NCI-H526 treated with DMSO at 0.1 percent for 48 hours (cell line): Measurements from ENCODE around the gene TRH.
"Not testable (repeated sequence)": the region's sequence is repeated elsewhere in the genome, so short reads cannot be mapped to it uniquely, and the experiment has no call there.

Experiments used
- DNase-seq: peaks from one replicate; lab custom pipeline; 2025; lab: John Stamatoyannopoulos, UW

Gene TRH

DNA sequence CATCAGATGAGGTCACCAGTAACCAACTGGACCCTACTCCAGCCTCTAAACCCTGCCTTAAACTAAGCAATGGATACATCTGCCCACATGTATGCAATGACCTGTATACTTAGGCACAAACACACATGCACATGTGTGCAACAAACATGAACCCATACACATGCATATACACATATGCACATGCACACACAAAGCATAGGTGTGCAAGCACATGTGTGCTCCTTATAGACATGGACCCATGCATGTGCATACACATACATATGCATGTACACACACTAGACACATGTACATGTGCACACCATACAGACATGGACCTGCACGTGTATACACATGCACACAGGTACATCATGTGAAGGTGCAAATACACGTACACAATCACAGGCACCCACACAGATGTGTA is 8.6 kb upstream of the TRH start:
- DNase-seq: no peak

DNA sequence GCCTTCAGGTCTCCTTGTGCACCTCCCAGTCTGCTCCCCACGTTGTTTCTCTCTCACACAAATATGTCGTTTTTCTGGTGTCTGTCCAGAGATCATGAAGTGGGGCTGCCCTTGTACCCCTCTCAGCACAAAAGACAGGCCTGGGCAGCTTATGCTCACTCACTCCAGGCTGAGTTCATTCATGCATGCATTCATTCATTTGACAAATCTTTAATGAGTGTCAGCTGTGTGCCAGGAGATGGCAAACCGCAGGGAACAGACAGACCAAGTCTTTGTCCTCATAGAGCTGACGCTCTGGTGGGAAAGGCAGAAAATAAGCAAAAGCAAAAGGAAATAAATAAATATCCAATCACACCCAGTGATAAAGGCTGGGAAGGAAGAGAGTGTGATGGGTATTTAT is 7.6 kb upstream of the TRH start:
- DNase-seq: no peak

DNA sequence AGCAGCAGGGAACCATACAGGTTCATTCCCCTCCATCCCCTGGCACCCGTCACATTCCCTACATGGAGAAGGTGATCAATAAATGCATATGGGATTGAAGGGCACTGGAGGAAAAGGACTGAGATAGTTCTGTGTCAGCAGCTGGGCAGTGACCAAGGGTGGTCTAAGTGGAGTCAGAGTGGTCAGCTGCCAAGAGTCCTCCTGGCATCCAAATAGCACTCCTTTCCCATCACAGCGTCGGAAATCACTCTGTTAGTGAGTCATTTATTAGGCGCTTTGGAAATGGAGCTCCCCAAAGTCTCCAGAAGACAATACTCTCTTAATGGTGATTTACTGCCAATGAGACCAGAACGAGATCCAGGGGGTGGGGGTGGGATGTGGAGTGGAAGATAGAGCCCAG is 6.8 kb upstream of the TRH start:
- DNase-seq: no peak

DNA sequence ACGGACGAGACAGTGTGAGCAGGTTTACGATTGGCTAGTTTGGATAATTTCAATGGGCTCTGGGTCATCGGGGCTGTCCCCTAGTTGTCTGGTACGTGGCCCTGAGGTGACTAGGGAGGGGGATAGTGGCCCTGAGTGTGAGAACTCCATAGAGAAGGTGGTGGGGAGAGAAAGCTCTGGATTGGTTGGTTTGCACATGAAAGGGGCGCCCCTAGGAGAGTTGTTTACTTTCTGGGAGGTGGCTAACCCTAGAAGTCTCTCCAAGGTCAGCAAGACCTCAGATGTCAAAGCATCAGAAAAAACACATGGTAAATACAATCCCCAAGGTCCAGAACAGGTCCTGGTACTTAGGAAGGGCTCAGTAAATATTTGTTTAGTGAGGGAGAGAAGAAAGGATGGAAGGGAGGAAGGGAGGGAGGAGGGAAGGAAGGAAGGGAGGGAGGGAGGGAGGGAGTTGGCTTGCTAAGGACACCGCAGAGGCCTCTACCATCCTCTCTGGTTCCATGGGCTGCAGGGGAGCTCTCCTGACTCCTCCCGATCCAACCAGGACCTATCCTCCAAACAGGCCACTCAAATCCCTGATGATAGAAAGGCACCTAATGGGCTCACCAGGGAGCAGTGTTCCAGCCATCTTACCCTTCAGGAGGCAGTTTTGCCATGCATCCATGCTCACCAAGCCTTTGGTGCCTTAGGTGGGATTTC is 3.0 kb upstream of the TRH start:
- no peak for DNase-seq

DNA sequence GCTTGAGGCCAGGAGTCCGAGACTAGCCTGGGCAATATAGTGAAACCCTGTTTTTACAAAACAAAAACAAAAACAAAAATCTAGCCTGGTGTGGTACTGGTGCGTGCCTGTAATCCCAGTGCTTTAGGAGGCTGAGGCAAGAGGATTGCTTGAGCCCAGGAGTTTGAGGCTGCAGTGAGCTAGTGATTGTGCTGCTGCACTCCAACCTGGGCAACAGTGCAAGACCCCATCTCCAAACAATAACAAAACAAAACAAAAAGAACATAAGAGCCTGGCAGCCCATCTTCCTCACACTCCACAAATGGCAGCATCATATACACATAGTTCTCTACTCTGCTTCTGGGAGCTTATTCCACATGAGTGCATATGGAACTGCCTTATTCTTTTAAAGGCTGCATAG is 2.2 kb upstream of the TRH start:
- DNase-seq: no peak

DNA sequence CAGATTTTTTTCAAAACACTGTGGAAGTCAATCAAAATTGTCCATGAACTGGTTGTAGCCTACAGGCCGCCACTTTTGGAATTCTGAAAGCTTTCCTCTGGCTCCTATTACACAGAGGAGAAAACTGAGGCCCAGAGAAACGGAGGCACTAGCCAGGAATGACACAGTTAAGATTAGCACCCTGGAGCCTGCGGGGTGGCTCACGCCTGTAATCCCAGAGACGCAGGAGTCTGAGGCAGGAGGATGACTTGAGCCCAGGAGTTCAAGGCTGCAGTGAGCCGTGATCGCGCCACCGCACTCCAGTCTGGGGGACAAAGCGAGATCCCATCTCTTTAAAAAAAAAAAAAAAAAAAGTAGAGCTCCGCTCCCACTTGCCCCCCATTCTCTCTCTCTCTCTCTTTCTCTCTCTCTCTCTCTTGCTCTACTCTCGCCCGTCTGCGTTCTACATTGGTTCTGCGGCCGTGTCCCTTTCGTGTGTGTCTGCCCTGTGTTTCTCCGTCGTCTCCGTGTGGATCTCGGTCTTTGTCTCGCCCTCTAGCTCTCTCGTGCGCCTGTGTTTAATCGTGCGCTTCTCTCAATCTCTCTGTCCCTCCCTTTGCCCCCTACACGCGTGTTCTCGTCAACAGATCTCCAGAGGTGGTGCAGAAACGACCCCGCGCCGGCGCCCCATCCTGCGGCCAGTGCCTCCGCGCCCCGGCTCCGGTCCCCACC is 512 bp upstream of the TRH start:
- DNase-seq: no peak

DNA sequence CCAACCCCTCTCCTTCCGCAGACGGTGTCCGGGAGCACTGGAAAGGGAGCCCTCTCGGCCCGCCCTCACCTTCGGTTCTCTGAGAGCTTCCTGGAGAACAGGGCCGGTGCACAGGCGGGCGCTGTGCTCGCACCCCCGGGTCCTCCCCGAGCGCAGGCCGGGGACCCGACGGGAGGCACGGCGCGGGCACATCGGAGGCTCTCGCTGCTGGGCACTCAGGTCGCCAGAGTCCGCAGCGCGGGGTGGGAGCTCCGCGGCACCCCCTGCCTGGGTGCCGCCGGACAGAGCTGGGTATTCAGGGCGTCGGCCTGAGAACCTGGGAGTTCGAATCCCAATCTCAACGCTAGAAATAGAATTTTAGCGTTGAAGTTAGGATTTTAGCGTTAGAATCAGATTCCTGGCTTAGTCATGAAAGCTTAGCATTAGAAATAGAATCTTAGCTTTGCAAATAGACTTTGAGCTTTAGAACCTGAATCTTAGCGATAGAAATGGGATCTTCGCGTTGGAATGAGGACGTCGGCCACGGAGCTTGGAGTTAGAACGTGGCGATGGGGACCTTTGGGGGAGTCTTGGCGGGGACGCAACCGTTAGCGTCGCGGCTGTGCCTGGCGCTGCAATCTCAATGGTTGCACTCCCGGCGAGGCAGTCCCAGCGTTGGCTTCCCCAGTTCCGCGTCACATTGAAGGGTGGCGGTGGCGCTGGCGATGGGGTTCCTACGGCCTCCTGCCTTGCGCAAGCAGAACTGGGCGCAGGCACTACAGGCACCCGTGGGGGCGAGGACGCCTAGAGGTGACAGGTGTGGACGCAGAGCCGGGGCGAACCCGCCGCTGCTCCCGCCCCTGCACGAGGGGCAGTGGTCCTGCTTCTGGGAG is 549 bp downstream of the TRH start:
- no peak for DNase-seq

DNA sequence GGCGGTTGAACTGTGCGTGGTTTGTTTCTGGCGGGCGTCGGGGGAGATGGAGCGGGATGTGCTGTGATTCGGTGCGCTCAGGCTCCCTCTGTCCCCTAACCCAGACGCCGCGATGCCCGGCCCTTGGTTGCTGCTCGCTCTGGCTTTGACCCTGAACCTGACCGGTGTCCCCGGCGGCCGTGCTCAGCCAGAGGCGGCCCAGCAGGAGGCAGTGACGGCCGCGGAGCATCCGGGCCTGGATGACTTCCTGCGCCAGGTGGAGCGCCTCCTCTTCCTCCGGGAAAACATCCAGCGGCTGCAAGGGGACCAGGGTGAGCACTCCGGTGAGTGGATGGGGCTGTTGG is 1.2 kb downstream of the TRH start:
- no peak for DNase-seq

DNA sequence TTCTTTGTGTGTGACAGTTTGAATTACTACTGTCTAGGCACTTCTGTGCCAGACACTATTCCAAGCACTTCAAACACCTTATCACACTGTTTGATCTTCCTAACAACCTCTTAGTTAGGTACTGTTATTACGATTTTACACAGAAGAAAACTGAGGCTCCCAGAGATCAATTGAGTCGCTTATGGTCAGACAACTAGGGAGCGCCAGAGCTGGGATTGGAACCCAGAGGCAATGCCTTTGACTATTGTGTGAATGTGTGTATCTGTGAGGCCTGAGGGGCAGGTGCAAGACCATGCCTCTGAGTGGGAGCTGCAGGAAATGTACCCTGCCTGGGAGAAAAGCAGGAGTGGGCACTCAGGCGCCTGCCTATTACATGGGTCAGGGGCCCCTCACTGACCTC is 1.8 kb downstream of the TRH start:
- no peak for DNase-seq

DNA sequence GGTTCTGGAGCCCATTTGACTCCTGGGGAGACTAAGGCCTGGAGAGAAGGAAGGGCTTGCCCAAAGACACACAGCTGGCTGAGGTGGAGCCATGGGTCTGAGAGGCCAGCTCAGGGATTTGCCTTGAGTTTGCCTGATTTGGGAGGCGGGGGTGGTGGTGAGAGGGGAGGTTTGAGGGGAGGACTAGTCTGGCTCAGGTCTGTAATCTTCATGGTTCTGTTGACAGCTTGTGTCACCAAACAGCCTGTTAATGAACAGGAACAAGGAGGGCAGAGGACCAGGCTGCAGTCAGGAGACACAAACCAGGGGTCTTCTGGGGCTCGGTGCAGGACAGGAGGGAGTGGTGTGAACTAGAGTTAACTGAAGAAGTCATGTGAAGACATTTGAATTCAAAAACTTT is 3.6 kb downstream of the TRH start:
- DNase-seq: no peak

DNA sequence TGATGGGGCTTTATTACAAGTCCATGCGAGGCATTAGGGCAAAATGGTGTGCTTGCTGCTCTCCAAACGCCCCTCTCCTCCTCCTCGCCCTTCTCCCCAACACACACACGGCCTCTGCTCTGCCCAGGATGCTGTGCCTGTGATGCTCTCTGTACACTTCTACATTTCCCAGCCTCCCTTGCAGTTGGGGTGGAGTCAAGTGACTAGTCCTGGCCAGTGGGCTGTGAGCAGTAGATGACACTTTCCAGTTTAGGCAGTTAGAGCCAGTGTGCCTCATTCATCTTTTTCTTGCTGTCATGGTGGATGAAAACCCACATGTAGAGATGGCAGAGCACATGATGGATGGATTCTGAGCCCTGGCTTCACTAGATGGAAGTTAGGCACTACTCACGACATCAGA is 5.4 kb downstream of the TRH start:
- no peak for DNase-seq

DNA sequence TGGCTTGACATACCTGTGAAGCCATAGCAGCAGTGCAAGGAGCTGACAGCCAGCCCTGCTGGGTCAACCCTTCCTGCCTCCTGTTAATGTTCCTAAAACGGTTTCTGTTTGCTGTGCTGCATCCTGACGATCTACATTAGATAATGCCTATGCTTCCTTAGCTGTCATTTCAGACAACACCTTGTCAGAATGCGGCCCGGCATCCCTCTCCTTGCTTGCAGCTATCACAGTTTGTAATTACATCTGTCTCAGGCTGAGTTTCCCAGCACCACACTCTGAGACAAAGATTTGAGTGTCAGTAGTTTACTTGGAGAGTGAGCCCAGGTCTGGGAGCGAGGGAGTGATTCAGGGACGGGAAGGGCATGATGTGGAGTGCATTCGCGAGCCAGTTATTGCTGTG is 9.0 kb downstream of the TRH start:
- DNase-seq: no peak

DNA sequence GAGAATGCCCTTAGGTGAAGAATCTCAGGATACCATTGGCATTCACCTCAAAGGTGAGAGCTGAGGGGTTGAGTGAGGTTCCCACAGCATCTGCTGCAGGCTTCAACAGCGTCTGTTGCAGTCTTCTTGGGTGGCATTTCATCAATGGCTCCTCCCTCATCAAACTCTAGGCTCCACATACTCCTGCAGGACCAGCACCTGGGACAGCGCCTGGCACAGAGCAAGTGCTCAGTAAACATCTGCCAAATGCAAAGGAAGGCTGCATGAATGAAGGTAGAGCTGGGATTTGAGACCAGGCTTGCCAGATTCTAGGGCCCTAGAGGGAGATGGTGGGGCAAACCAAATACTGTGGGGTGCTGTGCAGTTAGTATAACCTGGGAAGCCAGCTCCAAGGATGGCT is 9.6 kb downstream of the TRH start:
- DNase-seq: no peak

DNA sequence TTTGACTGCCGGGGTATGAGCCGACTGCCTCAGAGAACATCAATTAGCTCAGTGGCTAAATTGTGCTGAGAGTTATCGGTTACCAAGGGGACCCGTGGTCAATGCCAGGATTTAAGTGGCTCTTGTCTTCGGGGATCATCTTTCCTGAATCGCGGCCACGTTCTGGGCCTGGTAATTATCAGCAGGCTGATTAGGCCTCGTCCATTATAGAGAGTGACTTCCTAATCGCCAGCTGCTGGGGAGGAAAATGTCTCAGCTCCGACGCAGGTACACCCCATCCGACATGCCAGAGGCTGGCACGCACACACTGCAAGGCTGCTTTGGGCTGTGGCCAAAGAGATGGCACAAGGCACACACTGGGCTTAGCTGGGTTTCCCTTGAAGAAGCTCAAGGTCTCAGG is 10.6 kb downstream of the TRH start:
- no peak for DNase-seq

DNA sequence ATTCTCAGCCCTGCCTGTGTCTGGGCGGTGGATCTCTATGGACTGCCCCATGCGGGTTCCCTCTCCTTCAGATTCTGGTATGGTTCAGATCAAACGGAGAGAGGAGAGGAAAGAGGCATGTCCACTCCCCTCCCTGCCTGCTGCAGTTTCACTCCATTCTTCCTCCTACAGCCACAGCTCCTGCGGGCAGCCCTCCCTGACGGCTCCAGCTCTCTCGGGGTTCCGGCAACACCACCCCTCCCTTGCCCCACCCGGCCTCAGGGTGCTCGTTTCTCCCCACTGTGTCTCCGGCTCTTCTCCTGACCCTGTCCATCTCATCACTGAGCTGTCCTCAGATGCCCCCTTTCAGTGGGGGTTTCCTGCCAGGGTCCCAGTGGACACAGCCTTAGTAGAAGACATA is 13.9 kb downstream of the TRH start:
- no peak for DNase-seq

DNA sequence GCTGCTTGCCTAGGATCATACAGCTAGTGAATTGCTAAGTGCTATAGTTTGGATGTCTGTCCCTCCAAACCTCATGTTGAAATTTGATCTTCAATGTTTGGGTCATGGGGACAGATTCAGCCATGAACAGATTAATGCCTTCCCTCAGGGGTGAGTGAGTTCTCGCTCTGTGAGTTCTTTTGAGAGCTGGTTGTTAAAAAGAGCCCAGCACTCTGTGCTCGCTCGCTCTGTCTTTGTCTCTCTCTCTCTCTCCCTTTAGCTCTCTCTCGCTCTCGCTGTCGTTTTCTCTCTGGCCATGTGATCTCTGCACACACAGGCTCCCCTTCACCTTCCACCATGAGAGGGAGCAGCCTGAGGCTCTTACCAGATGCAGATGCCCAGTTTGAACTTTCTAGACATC is 14.9 kb downstream of the TRH start:
- no peak for DNase-seq

DNA sequence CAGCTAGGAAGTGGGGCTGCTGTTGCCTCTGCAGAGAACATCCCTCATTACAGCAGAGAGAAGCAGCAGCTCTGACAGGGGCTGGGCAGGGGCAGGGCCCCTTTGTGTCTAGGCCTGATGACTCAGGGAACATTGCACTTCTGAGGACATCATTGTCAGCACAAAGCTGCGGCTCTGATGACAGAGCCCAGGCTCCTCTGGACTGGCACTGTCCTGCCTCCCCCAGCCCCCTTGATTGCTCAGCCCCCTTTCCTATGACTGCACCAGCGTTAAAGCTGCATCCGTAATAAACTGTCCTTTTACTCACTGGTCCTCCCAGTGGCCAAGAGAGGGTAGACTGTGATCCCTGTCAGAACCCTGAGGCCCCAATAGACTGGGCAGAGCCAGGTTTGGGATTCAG is 18.3 kb downstream of the TRH start:
- no peak for DNase-seq

DNA sequence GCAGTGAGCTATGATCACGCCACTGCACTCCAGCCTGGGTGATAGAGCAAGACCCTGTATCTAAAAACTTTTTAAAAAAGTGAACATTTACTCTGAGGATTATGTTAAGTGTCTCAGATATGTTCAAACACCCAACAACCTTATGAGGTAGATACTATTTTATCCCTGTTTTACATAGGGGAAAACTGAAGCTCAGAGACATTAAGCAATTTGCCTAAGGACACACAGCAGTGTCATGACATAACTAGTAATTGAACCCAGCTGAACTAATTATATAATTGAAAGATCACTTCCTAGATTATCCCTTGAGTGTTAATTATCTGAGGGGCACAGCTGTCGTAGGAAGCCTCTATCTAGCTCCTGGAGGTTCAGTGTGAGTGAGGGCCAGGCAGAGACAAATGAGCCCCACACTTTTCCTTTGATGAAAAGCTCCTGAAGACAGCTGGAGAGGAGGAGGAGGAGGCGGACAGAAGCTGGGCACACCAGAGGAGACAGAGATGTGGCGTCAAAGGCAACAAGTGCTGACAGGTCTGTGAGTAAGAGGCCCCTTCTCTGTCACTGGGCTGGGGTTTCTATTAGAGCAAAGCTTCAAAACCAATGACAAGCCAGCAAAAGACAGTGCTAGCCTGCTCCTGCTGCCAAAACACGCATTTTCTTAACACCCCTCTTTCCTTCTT is 20.5 kb downstream of the TRH start:
- no peak for DNase-seq

DNA sequence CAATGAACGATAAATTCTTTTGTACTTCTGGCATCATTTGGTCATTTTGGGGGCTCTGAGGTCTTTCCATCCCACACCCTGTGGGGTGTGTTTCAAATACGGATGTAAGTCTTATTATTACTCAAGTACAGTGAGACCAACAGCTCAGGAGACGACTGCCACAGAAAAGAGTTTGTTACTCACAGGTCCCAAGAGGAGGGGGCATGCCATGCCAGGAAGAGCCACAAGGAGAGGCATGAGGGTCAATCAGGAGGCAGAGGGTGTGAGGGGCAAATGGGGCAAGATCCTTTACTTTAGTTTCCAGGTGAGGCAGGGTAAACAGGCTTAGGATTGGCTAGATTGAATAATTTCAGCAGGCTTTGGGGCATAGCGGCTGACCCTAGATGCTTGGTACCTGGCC is 21.6 kb downstream of the TRH start:
- DNase-seq: no peak

DNA sequence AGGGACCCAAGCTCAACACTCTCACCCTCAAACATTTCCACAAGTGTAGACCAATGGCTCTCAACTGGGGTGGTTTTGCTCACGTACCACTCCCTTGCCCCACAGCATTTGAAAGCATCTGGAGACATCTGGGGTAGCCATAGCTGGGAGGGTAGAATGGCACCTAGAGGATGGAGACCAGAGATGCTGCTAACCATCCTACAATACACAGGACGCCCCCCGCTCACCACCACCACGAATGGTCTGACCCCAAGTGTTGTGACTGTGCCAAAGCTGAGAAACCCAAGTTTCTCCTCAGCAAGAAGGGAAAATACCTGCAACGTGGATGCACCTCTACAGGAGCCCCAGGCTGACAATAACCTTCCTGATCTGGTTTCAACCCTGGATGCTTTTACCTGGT is 24.7 kb downstream of the TRH start:
- DNase-seq: not testable (repeated sequence)

DNA sequence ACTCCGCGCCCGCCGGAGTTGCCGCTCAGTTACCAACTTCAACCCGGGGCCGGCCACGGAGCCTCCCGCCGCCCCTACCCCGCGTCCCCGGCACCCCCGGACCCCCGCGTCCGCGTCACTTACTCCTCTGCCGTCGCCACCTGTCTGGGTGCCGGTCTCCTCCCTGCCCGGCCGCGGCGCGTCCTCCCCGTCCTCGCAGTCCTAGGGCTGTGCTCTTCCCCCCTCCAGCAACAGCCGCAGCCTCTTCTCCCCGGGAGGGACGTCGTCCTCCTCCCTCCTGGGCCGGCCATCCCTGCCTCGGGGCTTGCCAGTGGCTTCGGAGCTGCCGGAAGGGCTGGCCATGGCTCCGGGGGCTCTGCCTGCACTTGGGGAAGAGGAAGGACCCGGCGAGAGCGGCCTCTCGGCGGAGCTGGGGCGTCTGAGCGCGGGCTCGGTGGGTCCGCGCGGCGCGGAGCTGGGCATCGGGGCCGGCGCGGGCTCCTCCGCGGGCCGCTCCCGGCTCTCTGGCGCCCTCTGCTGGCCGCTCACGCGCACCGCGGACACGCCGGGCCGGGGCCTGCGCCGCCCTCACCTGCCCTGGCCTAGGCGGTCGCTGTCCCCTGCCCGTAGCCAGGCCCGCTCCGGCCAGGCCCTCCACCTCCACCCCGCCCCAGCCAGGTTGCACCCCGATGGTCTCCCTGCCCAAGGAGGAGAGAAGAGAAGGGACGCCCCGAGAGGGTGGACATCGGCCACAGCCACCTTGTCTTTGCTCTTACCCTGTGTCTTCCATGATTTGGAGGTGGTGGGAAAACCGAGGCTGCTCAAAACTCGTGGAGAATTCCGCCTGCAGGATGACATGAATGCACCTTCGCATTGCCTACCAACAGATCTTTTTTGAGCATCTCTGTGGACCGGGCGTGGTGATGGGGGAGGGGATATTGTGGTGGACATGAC is 28.4 kb downstream of the TRH start:
- peak; percentile 2 for DNase-seq

DNA sequence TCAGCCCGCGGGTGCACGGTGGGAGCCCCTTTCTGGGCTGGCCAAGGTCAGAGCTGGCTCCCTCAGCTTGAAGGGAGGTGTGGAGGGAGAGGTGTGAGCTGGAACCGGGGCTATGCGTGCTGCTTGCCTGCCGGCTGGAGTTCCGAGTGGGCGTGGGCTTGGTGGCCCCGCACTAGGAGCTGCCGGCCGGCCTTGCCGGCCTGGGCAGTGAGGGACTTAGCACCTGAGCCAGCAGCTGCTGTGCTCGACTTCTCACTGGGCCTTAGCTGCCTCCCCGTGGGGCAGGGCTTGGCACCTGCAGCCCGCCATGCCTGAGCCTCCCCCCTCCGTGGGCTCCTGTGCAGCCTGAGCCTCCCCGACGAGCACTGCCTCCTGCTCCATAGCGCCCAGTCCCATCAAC is 36.0 kb downstream of the TRH start:
- DNase-seq: no peak
